ENCODE measurements around the gene ATPAF1. TPM values are rescaled to one million over a fixed set of nuclear protein-coding genes. Genes with fewer than 3 reads are reported as not detected.
"Not testable (repeated sequence)": the region's sequence is repeated elsewhere in the genome, so short reads cannot be mapped to it uniquely, and the experiment has no call there.

Gene ATPAF1
- total RNA-seq, 4 donors from 2014 or later, result 14.0 to 46.8 (median 34.8) TPM

GRCh38 chr1:46653405-46653958 is 14.7 kb downstream of the ATPAF1 start:
- Histone ChIP-seq H3K4me1 (peaks cover 0 to 3% (median 0%) of the 10 kb centered on the region in 4 donors), H3K9me3 (no peaks in the 10 kb centered on the region), H3K27me3 (no peaks in the 10 kb centered on the region), H3K36me3 (peaks cover 0 to 59% (median 0%) of the 10 kb centered on the region in 3 donors), H3K27ac (peak overlapping the region in 2 of 4 donors; percentile 39 to 53), H3K4me3 (peak overlapping the region in 2 of 4 donors; percentile 5 to 10)
- no peak for TF ChIP-seq CTCF (IDR thresholded peaks at IDR 0.05)
- no peak for TF ChIP-seq POLR2A (IDR thresholded peaks at IDR 0.05)
- no peak for DNase-seq

- no peak overlapping the region for H3K4me3 ChIP-seq
- H3K4me1 ChIP-seq, result peaks cover 0 to 3% (median 0%) of the 10 kb centered on the region in 4 donors
- H3K9me3 ChIP-seq, result no peaks in the 10 kb centered on the region
- peaks cover 0 to 57% (median 0%) of the 10 kb centered on the region in 3 donors for H3K36me3 ChIP-seq
- no peak for DNase-seq
- TF ChIP-seq CTCF (IDR thresholded peaks at IDR 0.05) (no peak), POLR2A (IDR thresholded peaks at IDR 0.05) (no peak)
- no peaks in the 10 kb centered on the region for H3K27me3 ChIP-seq
- peak overlapping the region in 1 of 4 donors; percentile 39 for H3K27ac ChIP-seq
Observed at GRCh38 chr1:46652321-46653100, 15.7 kb downstream of the ATPAF1 start.

GRCh38 chr1:46651152-46651551 is 17.0 kb downstream of the ATPAF1 start:
- H3K36me3 ChIP-seq, result peaks cover 0 to 50% (median 0%) of the 10 kb centered on the region in 3 donors
- H3K27me3 ChIP-seq, H3K4me1 ChIP-seq, H3K27ac ChIP-seq, DNase-seq, H3K9me3 ChIP-seq, H3K4me3 ChIP-seq: not testable (repeated sequence)

GRCh38 chr1:46650491-46650890 is 17.7 kb downstream of the ATPAF1 start:
- Histone ChIP-seq H3K4me3 (no peak overlapping the region), H3K4me1 (peaks cover 0 to 3% (median 0%) of the 10 kb centered on the region in 4 donors), H3K36me3 (peaks cover 0 to 43% (median 0%) of the 10 kb centered on the region in 3 donors), H3K27ac (no peak overlapping the region), H3K9me3 (no peaks in the 10 kb centered on the region), H3K27me3 (no peaks in the 10 kb centered on the region)
- no peak for DNase-seq
- TF ChIP-seq CTCF (IDR thresholded peaks at IDR 0.05) (no peak), POLR2A (IDR thresholded peaks at IDR 0.05) (no peak)

- no peak for TF ChIP-seq CTCF (IDR thresholded peaks at IDR 0.05)
- no peak for TF ChIP-seq POLR2A (IDR thresholded peaks at IDR 0.05)
- no peaks in the 10 kb centered on the region for H3K27me3 ChIP-seq
- peaks cover 0 to 3% (median 0%) of the 10 kb centered on the region in 4 donors for H3K4me1 ChIP-seq
- H3K27ac ChIP-seq, result no peak overlapping the region
- H3K4me3 ChIP-seq, result no peak overlapping the region
- no peak for DNase-seq
- H3K9me3 ChIP-seq, result no peaks in the 10 kb centered on the region
- peaks cover 0 to 38% (median 0%) of the 10 kb centered on the region in 3 donors for H3K36me3 ChIP-seq
Observed at GRCh38 chr1:46649764-46650163, 18.4 kb downstream of the ATPAF1 start.

- no peak overlapping the region for H3K4me3 ChIP-seq
- no peaks in the 10 kb centered on the region for H3K27me3 ChIP-seq
- H3K4me1 ChIP-seq, result peaks cover 0 to 9% (median 0%) of the 10 kb centered on the region in 4 donors
- no peak overlapping the region for H3K27ac ChIP-seq
- TF ChIP-seq CTCF (IDR thresholded peaks at IDR 0.05) (no peak), POLR2A (IDR thresholded peaks at IDR 0.05) (no peak)
- H3K9me3 ChIP-seq, result no peaks in the 10 kb centered on the region
- no peak for DNase-seq
- H3K36me3 ChIP-seq, result peaks cover 0 to 37% (median 0%) of the 10 kb centered on the region in 3 donors
Observed at GRCh38 chr1:46647611-46648010, 20.6 kb downstream of the ATPAF1 start.
